Astrocyte (in vitro differentiated cells and primary cell): ENCODE data around the gene FGD2. TPM values are rescaled to one million over a fixed set of nuclear protein-coding genes. Genes with fewer than 3 reads are reported as not detected.

Experiments used
- DNase-seq: peaks from one replicate; pipeline ENCODE4 v3.0.0-alpha.2; 2010; ENCODE audit warnings: low read depth
- FAIRE-seq: peaks from 2 replicates; lab custom pipeline; 2011; peaks lifted over from hg19 to GRCh38; lab: Jason Lieb, UNC
- H2AFZ ChIP-seq: 2 replicates; pipeline ENCODE4 v1.6.0; 2012; ENCODE audit warnings: low read depth, low read length, inconsistent platforms
- H3K27ac ChIP-seq: 2 replicates; pipeline ENCODE4 v1.5.1; 2011; ENCODE audit warnings: low read depth, low read length, inconsistent platforms
- H3K27me3 ChIP-seq: 2 replicates; pipeline ENCODE4 v1.6.0; 2011; ENCODE audit warnings: low read length, inconsistent platforms; ENCODE audit not compliant: insufficient read depth
- H3K36me3 ChIP-seq: 2 replicates; pipeline ENCODE4 v1.5.1; 2011; ENCODE audit warnings: low read length, inconsistent platforms; ENCODE audit not compliant: insufficient read depth
- H3K4me1 ChIP-seq: 2 replicates; pipeline ENCODE4 v1.5.1; 2011; ENCODE audit warnings: low read length, inconsistent platforms; ENCODE audit not compliant: insufficient read depth
- H3K4me2 ChIP-seq: 2 replicates; pipeline ENCODE4 v1.6.0; 2012; ENCODE audit warnings: low read length, inconsistent platforms
- H3K4me3 ChIP-seq: 2 replicates; pipeline ENCODE4 v1.5.1; 2011; ENCODE audit warnings: low read depth, mild to moderate bottlenecking, low read length, inconsistent platforms; ENCODE audit not compliant: insufficient read depth
- H3K79me2 ChIP-seq: 2 replicates; pipeline ENCODE4 v1.6.0; 2012; ENCODE audit warnings: mild to moderate bottlenecking, low read length, inconsistent platforms; ENCODE audit not compliant: insufficient read depth
- H3K9ac ChIP-seq: 2 replicates; pipeline ENCODE4 v1.6.0; 2012; ENCODE audit warnings: mild to moderate bottlenecking, low read length, inconsistent platforms
- H3K9me3 ChIP-seq: 2 replicates; pipeline ENCODE4 v1.5.1; 2012; ENCODE audit warnings: low read depth, mild to moderate bottlenecking, low read length, inconsistent platforms; ENCODE audit not compliant: insufficient read depth
- H4K20me1 ChIP-seq: 2 replicates; pipeline ENCODE4 v1.6.0; 2012; ENCODE audit warnings: low read length, inconsistent platforms; ENCODE audit not compliant: insufficient read depth
- H3K27ac Mint-ChIP-seq: one replicate; pipeline ENCODE4 v1.8.0; 2021; ENCODE audit warnings: mild to moderate bottlenecking, mixed read lengths; ENCODE audit not compliant: unreplicated experiment
- H3K27me3 Mint-ChIP-seq: one replicate; pipeline ENCODE4 v1.8.0; 2021; ENCODE audit warnings: low read depth, mixed read lengths; ENCODE audit not compliant: unreplicated experiment
- H3K36me3 Mint-ChIP-seq: one replicate; pipeline ENCODE4 v1.8.0; 2021; ENCODE audit warnings: low read depth, mixed read lengths; ENCODE audit not compliant: unreplicated experiment
- H3K4me1 Mint-ChIP-seq: one replicate; pipeline ENCODE4 v1.8.0; 2021; ENCODE audit warnings: low read depth, mixed read lengths; ENCODE audit not compliant: unreplicated experiment
- H3K4me3 Mint-ChIP-seq: one replicate; pipeline ENCODE4 v1.8.0; 2021; ENCODE audit warnings: mild to moderate bottlenecking, moderate library complexity, mixed read lengths; ENCODE audit not compliant: unreplicated experiment
- H3K9me3 Mint-ChIP-seq: one replicate; pipeline ENCODE4 v1.8.0; 2021; ENCODE audit warnings: mild to moderate bottlenecking, mixed read lengths; ENCODE audit not compliant: unreplicated experiment
- CTCF ChIP-seq: IDR thresholded peaks from 2 replicates; pipeline ENCODE4 v1.5.1; 2011; ENCODE audit warnings: low read depth, mild to moderate bottlenecking, inconsistent platforms, low read length, moderate library complexity; ENCODE audit not compliant: insufficient read depth
- EZH2 ChIP-seq: IDR thresholded peaks from 2 replicates; pipeline ENCODE4 v1.6.1; 2012; ENCODE audit warnings: mild to moderate bottlenecking, low read length, inconsistent platforms; ENCODE audit not compliant: insufficient read depth
- total RNA-seq: library from RNA; stranded (reverse); gene quantifications from 2 replicates; pipeline ENCODE4 v1.2.1, GENCODE V29; 2021

Gene FGD2
- total RNA-seq, 1 donor from 2014 or later: not detected

DNA sequence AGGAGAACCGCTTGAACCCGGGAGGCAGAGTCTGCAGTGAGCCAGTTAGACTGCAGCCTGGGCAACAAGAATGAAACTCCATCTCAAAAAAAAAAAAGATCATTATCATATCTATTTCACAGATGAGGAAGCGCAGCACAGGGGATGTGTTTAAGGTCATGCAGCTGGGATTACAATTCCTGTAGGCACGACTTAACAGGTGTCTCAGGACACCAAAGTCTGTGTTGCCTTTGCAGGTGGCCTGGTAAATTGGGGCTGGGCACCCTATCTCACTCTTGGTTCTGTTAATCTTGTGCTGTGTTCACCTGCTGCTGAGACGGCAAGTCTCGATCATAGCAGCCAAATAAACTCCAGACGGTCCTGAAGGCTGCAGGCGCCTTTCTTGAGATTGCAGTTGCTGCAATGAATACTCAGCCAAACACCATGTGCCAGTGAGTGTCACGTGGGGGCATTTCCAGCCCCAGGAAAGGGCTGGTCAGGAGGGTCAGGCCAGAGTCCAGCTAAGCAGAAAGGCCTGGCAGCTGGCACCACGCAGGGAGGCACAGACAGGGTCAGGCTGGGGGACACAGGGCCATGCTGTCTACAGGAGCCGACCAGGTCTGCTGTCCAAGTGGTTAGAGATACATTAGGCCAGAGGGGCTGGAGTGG lies 55.8 kb downstream of the FGD2 start:
- Histone ChIP-seq H3K4me3 (no peak overlapping the region), H3K9ac (no peak overlapping the region), H4K20me1 (no peaks in the 10 kb centered on the region), H3K4me1 (peaks cover 10% of the 10 kb centered on the region), H3K27ac (no peak overlapping the region), H3K27me3 (no peaks in the 10 kb centered on the region), H3K36me3 (no peaks in the 10 kb centered on the region), H3K4me2 (no peak overlapping the region), H3K9me3 (no peaks in the 10 kb centered on the region), H3K79me2 (no peaks in the 10 kb centered on the region), H2AFZ (no peak overlapping the region)
- no peak overlapping the region for H3K4me3 Mint-ChIP-seq
- no peak for FAIRE-seq
- TF ChIP-seq CTCF (no peak), EZH2 (no peak)
- H3K9me3 Mint-ChIP-seq: peaks cover 2% of the 10 kb centered on the region
- peaks cover 10% of the 10 kb centered on the region for H3K4me1 Mint-ChIP-seq
- no peak for DNase-seq
- no peaks in the 10 kb centered on the region for H3K36me3 Mint-ChIP-seq
- no peak overlapping the region for H3K27ac Mint-ChIP-seq
- H3K27me3 Mint-ChIP-seq: no peaks in the 10 kb centered on the region

DNA sequence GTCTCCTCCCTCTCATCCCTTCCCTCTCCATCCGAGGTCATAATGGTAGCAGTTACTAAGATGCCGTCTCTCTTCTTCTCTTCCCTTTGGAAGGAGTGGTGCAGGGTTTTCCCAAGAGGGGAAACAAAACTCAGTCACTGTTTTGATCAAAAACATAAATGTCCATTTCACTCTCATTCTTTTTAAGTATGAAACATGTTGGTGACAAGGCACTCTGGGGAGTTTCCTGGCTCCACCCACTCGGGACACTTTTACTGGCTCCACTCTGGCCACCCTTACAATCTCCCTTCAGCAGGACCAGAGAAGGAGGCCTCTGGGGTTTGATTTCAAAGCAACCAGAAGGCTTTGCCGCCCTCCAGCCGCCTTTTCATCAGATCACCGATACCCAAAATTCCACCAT lies 57.0 kb downstream of the FGD2 start:
- no peak overlapping the region for H3K27ac ChIP-seq
- no peak for FAIRE-seq
- TF ChIP-seq EZH2 (no peak), CTCF (no peak)

More for the DNA sequence above, 57.0 kb downstream of the FGD2 start:
- H3K4me3 ChIP-seq: no peak overlapping the region
- H3K79me2 ChIP-seq: no peaks in the 10 kb centered on the region
- no peaks in the 10 kb centered on the region for H3K27me3 ChIP-seq
- no peaks in the 10 kb centered on the region for H3K36me3 ChIP-seq
- no peak overlapping the region for H2AFZ ChIP-seq
- no peaks in the 10 kb centered on the region for H3K36me3 Mint-ChIP-seq
- no peaks in the 10 kb centered on the region for H4K20me1 ChIP-seq
- no peak overlapping the region for H3K9ac ChIP-seq
- DNase-seq: no peak
- H3K27ac Mint-ChIP-seq: no peak overlapping the region
- H3K27me3 Mint-ChIP-seq: no peaks in the 10 kb centered on the region
- H3K9me3 ChIP-seq: no peaks in the 10 kb centered on the region
- peaks cover 10% of the 10 kb centered on the region for H3K4me1 ChIP-seq
- H3K9me3 Mint-ChIP-seq: no peaks in the 10 kb centered on the region
- no peak overlapping the region for H3K4me2 ChIP-seq
- H3K4me3 Mint-ChIP-seq: no peak overlapping the region
- H3K4me1 Mint-ChIP-seq: peaks cover 10% of the 10 kb centered on the region
